CD4-positive, alpha-beta memory T cell (primary cell): ENCODE data around the gene GFRA1. TPM values are rescaled to one million over a fixed set of nuclear protein-coding genes. Genes with fewer than 3 reads are reported as not detected.

Experiments used
- CTCF ChIA-PET: fragments of 350-600 bp; sonication (Branson Sonifier 250); formaldehyde crosslinking; loops from one replicate; lab custom pipeline; 2021; ENCODE audit warnings: inconsistent platforms; ENCODE audit not compliant: partially characterized antibody; lab: Charles Lee
- POLR2A ChIA-PET: fragments of 350-600 bp; sonication (Branson Sonifier 250); formaldehyde crosslinking; loops from one replicate; lab custom pipeline; 2021; ENCODE audit not compliant: partially characterized antibody; lab: Charles Lee
- DNase-seq, 5 donors: peaks; one replicate each; pipeline versions ENCODE4 v3.0.0 to v3.0.0-alpha.2; 2020 to 2022; ENCODE audit warnings: mixed read lengths in 1 of 5
- H3K27ac ChIP-seq: one replicate; pipeline ENCODE4 v1.7.0; 2013; ENCODE audit warnings: low read depth, low read length
- H3K27me3 ChIP-seq: 2 replicates; pipeline ENCODE4 v1.7.0; 2013; ENCODE audit warnings: mild to moderate bottlenecking, low read length, moderate library complexity; ENCODE audit not compliant: insufficient read depth
- H3K36me3 ChIP-seq: 2 replicates; pipeline ENCODE4 v1.7.0; 2013; ENCODE audit warnings: mild to moderate bottlenecking, low read length, moderate library complexity; ENCODE audit not compliant: insufficient read depth
- H3K4me1 ChIP-seq: 2 replicates; pipeline ENCODE4 v1.7.0; 2013; ENCODE audit warnings: mild to moderate bottlenecking, low read length, moderate library complexity; ENCODE audit not compliant: insufficient read depth
- H3K4me3 ChIP-seq, 2 donors: one replicate each; pipeline ENCODE4 v1.7.0; 2013; ENCODE audit warnings: low read length in 2 of 2, mild to moderate bottlenecking in 1 of 2
- H3K9me3 ChIP-seq, 2 donors: one replicate each; pipeline ENCODE4 v1.7.0; 2013; ENCODE audit warnings: low read length in 2 of 2, control low read depth in 1 of 2; ENCODE audit not compliant: control insufficient read depth in 1 of 2
- H3K27ac Mint-ChIP-seq, 7 donors: one replicate each; pipeline ENCODE4 v1.8.0; 2020 to 2021; ENCODE audit warnings: mixed read lengths in 7 of 7, mild to moderate bottlenecking in 6 of 7, inconsistent platforms in 3 of 7, moderate library complexity in 3 of 7
- H3K27me3 Mint-ChIP-seq, 2 donors: one replicate each; pipeline ENCODE4 v1.8.0; 2020 to 2021; ENCODE audit warnings: mixed read lengths in 2 of 2
- H3K36me3 Mint-ChIP-seq, 2 donors: one replicate each; pipeline ENCODE4 v1.8.0; 2020 to 2021; ENCODE audit warnings: mixed read lengths in 2 of 2, inconsistent platforms in 1 of 2, mild to moderate bottlenecking in 1 of 2
- H3K4me1 Mint-ChIP-seq, 4 donors: one replicate each; pipeline ENCODE4 v1.8.0; 2020 to 2021; ENCODE audit warnings: mixed read lengths in 4 of 4, mild to moderate bottlenecking in 1 of 4
- H3K4me3 Mint-ChIP-seq, 8 donors: one replicate each; pipeline ENCODE4 v1.8.0; 2020 to 2021; ENCODE audit warnings: mixed read lengths in 8 of 8, mild to moderate bottlenecking in 7 of 8, moderate library complexity in 6 of 8, inconsistent platforms in 3 of 8
- H3K9me3 Mint-ChIP-seq, 8 donors: one replicate each; pipeline ENCODE4 v1.8.0; 2020 to 2021; ENCODE audit warnings: mixed read lengths in 8 of 8, mild to moderate bottlenecking in 5 of 8, inconsistent platforms in 3 of 8, moderate library complexity in 1 of 8
- intact Hi-C: fragments of 100-400 bp; cut with micrococcal nuclease; formaldehyde crosslinking; loops from one replicate; pipeline ENCODE4 v1.15.1; 2023
- polyA plus RNA-seq, 2 donors: library from polyadenylated mRNA; unstranded; fragments of 300-500 nt; fragmentation: Illumina TruSeq; gene quantifications; one replicate each; pipeline ENCODE4 v1.2.3, GENCODE V29; 2021
- total RNA-seq, 2 experiments: library from RNA; stranded (reverse); gene quantifications; one replicate each; pipeline ENCODE4 v1.2.3, GENCODE V29; 2021

Gene GFRA1
- total and polyA plus RNA-seq, 4 experiments from 2014 or later = not detected

GRCh38 chr10:116270771-116271592 is 2.0 kb downstream of the GFRA1 start:
- intact Hi-C loops = no loop called here
- Histone ChIP-seq H3K36me3 (no peaks in the 10 kb centered on the region), H3K4me3 (no peak overlapping the region), H3K4me1 (no peaks in the 10 kb centered on the region), H3K9me3 (no peaks in the 10 kb centered on the region), H3K27ac (no peak overlapping the region), H3K27me3 (peaks cover 5% of the 10 kb centered on the region)
- ChIA-PET POLR2A (no interaction called here), CTCF (no interaction called here)
- DNase-seq = no peak
- H3K4me1 Mint-ChIP-seq = peaks cover 4 to 12% (median 8%) of the 10 kb centered on the region in 4 donors
- peaks cover 0 to 10% (median 4%) of the 10 kb centered on the region in 8 donors for H3K9me3 Mint-ChIP-seq
- no peak overlapping the region for H3K4me3 Mint-ChIP-seq
- H3K36me3 Mint-ChIP-seq = no peaks in the 10 kb centered on the region
- no peak overlapping the region for H3K27ac Mint-ChIP-seq
- H3K27me3 Mint-ChIP-seq = peaks cover 34 to 41% of the 10 kb centered on the region in 2 donors

GRCh38 chr10:116270126-116270770 is 2.8 kb downstream of the GFRA1 start:
- intact Hi-C loops = no loop called here
- Mint-ChIP-seq H3K9me3 (peaks cover 0 to 9% (median 4%) of the 10 kb centered on the region in 8 donors), H3K4me3 (no peak overlapping the region), H3K27me3 (peaks cover 31 to 37% of the 10 kb centered on the region in 2 donors), H3K4me1 (peaks cover 4 to 12% (median 8%) of the 10 kb centered on the region in 4 donors), H3K36me3 (no peaks in the 10 kb centered on the region), H3K27ac (no peak overlapping the region)
- CTCF ChIA-PET = no interaction called here
- DNase-seq = no peak
- no peaks in the 10 kb centered on the region for H3K36me3 ChIP-seq
- H3K27me3 ChIP-seq = peaks cover 5% of the 10 kb centered on the region
- no peaks in the 10 kb centered on the region for H3K9me3 ChIP-seq
- POLR2A ChIA-PET = no interaction called here
- no peak overlapping the region for H3K27ac ChIP-seq
- no peaks in the 10 kb centered on the region for H3K4me1 ChIP-seq
- no peak overlapping the region for H3K4me3 ChIP-seq

- CTCF ChIA-PET = no interaction called here
- Mint-ChIP-seq H3K36me3 (no peaks in the 10 kb centered on the region), H3K4me3 (peak overlapping the region in 1 of 8 donors; percentile 3), H3K4me1 (peaks cover 4 to 10% (median 7%) of the 10 kb centered on the region in 4 donors), H3K27ac (no peak overlapping the region), H3K9me3 (peaks cover 0 to 9% (median 4%) of the 10 kb centered on the region in 8 donors), H3K27me3 (peaks cover 25 to 32% of the 10 kb centered on the region in 2 donors)
- no peaks in the 10 kb centered on the region for H3K4me1 ChIP-seq
- intact Hi-C loops = no loop called here
- no peak for DNase-seq
- no peak overlapping the region for H3K4me3 ChIP-seq
- peaks cover 2% of the 10 kb centered on the region for H3K27me3 ChIP-seq
- POLR2A ChIA-PET = no interaction called here
- no peak overlapping the region for H3K27ac ChIP-seq
- H3K9me3 ChIP-seq = no peaks in the 10 kb centered on the region
- H3K36me3 ChIP-seq = no peaks in the 10 kb centered on the region
Measured at GRCh38 chr10:116269619-116270018, 3.4 kb downstream of the GFRA1 start.

- Histone ChIP-seq H3K4me3 (no peak overlapping the region), H3K9me3 (no peaks in the 10 kb centered on the region), H3K36me3 (no peaks in the 10 kb centered on the region), H3K4me1 (no peaks in the 10 kb centered on the region), H3K27ac (no peak overlapping the region), H3K27me3 (no peaks in the 10 kb centered on the region)
- intact Hi-C loops = no loop called here
- H3K36me3 Mint-ChIP-seq = no peaks in the 10 kb centered on the region
- H3K4me3 Mint-ChIP-seq = no peak overlapping the region
- DNase-seq = no peak
- H3K4me1 Mint-ChIP-seq = peaks cover 4 to 6% (median 4%) of the 10 kb centered on the region in 4 donors
- ChIA-PET POLR2A (no interaction called here), CTCF (no interaction called here)
- H3K27ac Mint-ChIP-seq = no peak overlapping the region
- H3K27me3 Mint-ChIP-seq = peaks cover 20 to 28% of the 10 kb centered on the region in 2 donors
- H3K9me3 Mint-ChIP-seq = peaks cover 0 to 9% (median 4%) of the 10 kb centered on the region in 8 donors
Measured at GRCh38 chr10:116268976-116269375, 4.0 kb downstream of the GFRA1 start.

GRCh38 chr10:116265686-116266085 is 7.3 kb downstream of the GFRA1 start:
- Histone ChIP-seq H3K27me3 (no peaks in the 10 kb centered on the region), H3K27ac (no peak overlapping the region), H3K36me3 (no peaks in the 10 kb centered on the region), H3K9me3 (no peaks in the 10 kb centered on the region), H3K4me1 (no peaks in the 10 kb centered on the region), H3K4me3 (no peak overlapping the region)
- CTCF ChIA-PET = no interaction called here
- DNase-seq = no peak
- peaks cover 0 to 6% (median 1%) of the 10 kb centered on the region in 8 donors for H3K9me3 Mint-ChIP-seq
- peaks cover 15 to 21% of the 10 kb centered on the region in 2 donors for H3K27me3 Mint-ChIP-seq
- POLR2A ChIA-PET = no interaction called here
- H3K4me1 Mint-ChIP-seq = no peaks in the 10 kb centered on the region
- no peak overlapping the region for H3K4me3 Mint-ChIP-seq
- no peaks in the 10 kb centered on the region for H3K36me3 Mint-ChIP-seq
- intact Hi-C loops = no loop called here
- H3K27ac Mint-ChIP-seq = no peak overlapping the region

GRCh38 chr10:116263870-116264655 is 8.9 kb downstream of the GFRA1 start:
- ChIA-PET POLR2A (no interaction called here), CTCF (no interaction called here)
- no peak overlapping the region for H3K4me3 ChIP-seq
- peaks cover 3 to 12% of the 10 kb centered on the region in 2 donors for H3K27me3 Mint-ChIP-seq
- no peaks in the 10 kb centered on the region for H3K4me1 Mint-ChIP-seq
- H3K4me1 ChIP-seq = no peaks in the 10 kb centered on the region
- H3K27me3 ChIP-seq = no peaks in the 10 kb centered on the region
- no peak overlapping the region for H3K27ac Mint-ChIP-seq
- no peak for DNase-seq
- no peak overlapping the region for H3K27ac ChIP-seq
- H3K9me3 Mint-ChIP-seq = peaks cover 0 to 6% (median 0%) of the 10 kb centered on the region in 8 donors
- H3K4me3 Mint-ChIP-seq = no peak overlapping the region
- no peaks in the 10 kb centered on the region for H3K9me3 ChIP-seq
- no peaks in the 10 kb centered on the region for H3K36me3 Mint-ChIP-seq
- intact Hi-C loops = no loop called here
- no peaks in the 10 kb centered on the region for H3K36me3 ChIP-seq

GRCh38 chr10:116262678-116263077 is 10.3 kb downstream of the GFRA1 start:
- Mint-ChIP-seq H3K4me3 (no peak overlapping the region), H3K9me3 (peaks cover 0 to 4% (median 0%) of the 10 kb centered on the region in 8 donors), H3K27me3 (peaks cover 0 to 3% of the 10 kb centered on the region in 2 donors), H3K36me3 (no peaks in the 10 kb centered on the region), H3K4me1 (no peaks in the 10 kb centered on the region), H3K27ac (no peak overlapping the region)
- no peak overlapping the region for H3K27ac ChIP-seq
- no peaks in the 10 kb centered on the region for H3K27me3 ChIP-seq
- CTCF ChIA-PET = no interaction called here
- no peak overlapping the region for H3K4me3 ChIP-seq
- intact Hi-C loops = no loop called here
- no peak for DNase-seq
- no peaks in the 10 kb centered on the region for H3K9me3 ChIP-seq
- no peaks in the 10 kb centered on the region for H3K36me3 ChIP-seq
- POLR2A ChIA-PET = no interaction called here
- no peaks in the 10 kb centered on the region for H3K4me1 ChIP-seq
